GM21528 (cell line): ENCODE data around the gene PAQR5.
"Not testable (repeated sequence)": the region's sequence is repeated elsewhere in the genome, so short reads cannot be mapped to it uniquely, and the experiment has no call there.

Experiments
- ATAC-seq: cut with Tn5 transposase; IDR thresholded peaks from one replicate; pipeline ENCODE4 v1.9.1; 2021; ENCODE audit warnings: mild to moderate bottlenecking, moderate library complexity; ENCODE audit not compliant: unreplicated experiment, low FRiP score

PAQR5 gene

DNA sequence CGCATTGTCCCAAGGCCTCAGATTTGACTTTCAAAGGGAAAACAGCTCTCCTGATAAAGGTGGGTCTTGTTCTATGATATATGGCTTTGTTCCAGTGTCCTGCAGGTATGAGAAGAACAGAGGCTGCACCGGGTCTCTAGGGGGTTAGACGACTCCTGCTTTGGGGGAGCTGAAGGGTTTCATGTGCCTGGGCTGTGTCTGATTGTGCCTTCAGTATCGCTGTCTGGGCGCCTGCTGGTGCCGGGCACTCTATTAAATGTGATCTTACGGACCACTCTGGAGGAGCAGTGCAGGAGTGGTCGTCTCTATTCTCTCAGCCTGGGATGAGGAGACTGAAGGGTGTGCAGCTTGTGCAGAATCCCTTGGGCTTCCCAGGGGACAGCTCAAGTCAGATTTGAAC is 16.0 kb downstream of the PAQR5 start:
- no peak for ATAC-seq

- no peak for ATAC-seq
These were observed 16.8 kb downstream of the PAQR5 start for GRCh38 chr15:69315402-69316110.

DNA sequence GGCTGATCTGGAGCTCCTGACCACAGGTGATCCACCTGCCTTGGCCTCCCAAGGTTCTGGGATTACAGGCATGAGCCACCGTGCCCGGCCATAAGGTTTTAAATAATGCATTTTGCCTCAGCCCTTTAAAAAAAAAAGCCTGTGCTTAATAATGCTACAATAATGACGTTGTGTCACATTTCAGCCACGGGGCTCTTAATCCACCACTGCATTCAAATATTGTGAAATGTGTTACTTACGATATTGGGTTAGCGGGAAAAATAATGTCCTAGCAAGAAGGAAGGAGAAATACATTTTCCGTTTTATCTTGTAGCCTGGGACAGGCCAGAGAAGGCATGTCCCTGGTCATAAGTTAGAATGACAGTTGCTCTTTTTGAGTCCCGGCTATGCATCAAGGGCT is 17.6 kb downstream of the PAQR5 start:
- ATAC-seq: no peak

DNA sequence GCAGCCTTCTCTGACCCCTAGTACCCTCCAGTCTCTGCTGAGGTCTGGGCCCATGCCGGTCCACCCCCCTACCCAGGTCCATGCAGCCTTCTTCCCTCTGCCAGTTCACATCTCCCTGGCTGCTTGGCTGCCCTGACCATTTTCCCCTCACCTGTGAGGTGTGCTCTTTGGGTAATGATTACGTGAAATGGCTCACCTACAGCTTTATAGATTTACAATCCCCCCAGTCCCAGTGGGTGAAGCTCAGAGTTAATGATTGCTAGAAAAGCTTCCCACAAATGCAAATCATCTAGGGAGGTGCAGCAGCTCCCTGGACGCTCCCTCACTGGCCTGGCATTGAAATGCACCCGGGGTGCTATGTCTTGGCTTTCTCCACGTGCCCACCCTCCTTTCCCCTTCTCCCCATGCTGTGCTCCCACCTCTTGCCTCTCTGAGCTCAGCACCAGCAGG is 18.7 kb downstream of the PAQR5 start:
- ATAC-seq: no peak

DNA sequence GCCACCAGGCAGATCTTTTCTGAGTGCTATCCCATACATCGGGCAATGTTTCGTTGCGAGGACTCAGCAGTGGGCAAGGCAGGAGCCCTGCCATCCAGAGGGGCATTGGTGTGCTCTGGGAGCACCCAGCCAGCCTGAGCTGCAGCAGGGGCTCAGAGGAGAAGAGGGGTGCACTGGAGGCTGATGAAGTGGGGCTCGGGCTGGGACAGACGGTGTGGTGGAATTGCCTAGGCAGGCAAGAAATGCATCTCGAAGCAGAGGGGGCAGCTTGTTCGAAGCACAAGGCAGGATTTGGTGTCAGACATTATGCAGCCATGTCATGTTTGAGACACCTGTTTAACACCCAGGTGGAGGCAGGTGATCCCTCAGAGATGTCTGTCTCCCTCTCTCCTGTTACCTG is 19.3 kb downstream of the PAQR5 start:
- no peak for ATAC-seq

DNA sequence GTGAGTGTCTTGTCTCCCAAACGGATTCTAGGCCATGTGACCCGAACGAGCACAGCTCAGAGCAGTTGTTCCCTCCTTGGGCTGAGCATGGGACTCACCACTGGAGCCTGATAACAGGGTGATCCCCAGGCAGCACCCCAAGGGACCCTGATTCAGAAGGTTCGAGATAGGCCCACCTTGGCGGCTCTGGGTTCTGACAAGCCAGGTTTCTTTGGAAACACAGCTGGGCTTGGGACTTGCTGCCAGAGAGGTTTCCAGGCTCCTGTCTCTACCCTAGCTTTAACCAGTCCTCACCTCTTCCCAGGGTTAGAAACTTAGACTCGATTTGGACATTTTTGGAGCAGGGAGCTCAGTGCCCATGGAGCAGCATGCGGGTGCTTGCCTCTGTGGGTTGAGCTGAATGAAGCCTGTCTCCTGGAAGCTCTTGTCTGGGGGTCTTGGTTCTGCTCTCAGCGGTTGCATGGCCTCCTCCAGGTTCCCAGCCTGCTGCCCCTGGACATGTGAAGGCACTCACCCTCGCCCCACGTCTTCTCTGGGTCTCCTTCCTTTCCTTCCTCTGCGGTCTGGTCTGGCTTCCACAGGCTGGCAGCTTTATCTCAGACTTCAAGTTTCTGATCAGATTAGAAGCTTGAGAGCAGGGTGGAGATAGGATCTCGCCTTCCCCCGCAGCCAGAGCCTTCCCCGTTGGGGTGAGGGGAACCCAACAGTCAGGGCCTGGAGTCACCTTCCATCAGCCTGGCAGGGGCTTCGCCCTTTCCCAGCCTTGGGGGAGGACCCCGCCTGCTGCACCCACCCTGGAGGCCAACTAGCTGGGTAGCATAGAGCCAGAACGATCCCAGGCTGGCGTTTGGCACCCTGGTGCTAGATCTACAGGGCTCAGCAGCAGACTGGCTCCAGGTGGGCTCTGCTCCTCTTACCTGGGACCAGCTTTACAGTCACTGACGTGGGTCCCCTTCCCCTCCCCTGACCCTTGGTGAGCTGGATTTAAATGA is 21.0 kb downstream of the PAQR5 start:
- ATAC-seq: no peak

GRCh38 chr15:69320977-69321554 is 22.4 kb downstream of the PAQR5 start:
- ATAC-seq: no peak

- ATAC-seq: no peak
These were observed 25.2 kb downstream of the PAQR5 start for GRCh38 chr15:69323893-69324430.

GRCh38 chr15:69324565-69324964 is 25.9 kb downstream of the PAQR5 start:
- no peak for ATAC-seq

GRCh38 chr15:69325456-69325971 is 26.8 kb downstream of the PAQR5 start:
- ATAC-seq: no peak

DNA sequence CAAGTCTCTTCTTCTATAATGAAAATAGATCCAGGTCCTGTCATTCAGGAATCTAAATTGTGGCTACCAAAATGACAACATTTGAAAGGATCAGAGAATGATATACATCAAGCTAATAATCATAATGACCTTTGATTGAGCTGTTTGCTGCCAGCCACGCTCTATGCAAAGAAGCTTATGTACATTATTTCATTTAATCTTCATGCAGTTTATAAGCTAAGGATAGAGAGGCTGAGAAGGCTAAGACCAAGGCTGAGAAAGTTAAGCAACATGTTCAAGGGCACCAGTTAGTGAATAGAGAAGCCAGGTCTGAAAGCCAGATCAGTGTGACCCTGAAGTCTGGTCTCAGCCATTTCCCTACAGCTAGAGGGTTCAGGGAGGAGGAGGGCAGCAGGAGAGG is 29.4 kb downstream of the PAQR5 start:
- ATAC-seq: no peak

- no peak for ATAC-seq
These were observed 30.0 kb downstream of the PAQR5 start for GRCh38 chr15:69328739-69329138.

- no peak for ATAC-seq
These were observed 38.4 kb downstream of the PAQR5 start for GRCh38 chr15:69337138-69337537.

GRCh38 chr15:69338535-69339213 is 40.0 kb downstream of the PAQR5 start:
- ATAC-seq: no peak

- not testable (repeated sequence) for ATAC-seq
These were observed 40.5 kb downstream of the PAQR5 start for GRCh38 chr15:69339214-69339543.

DNA sequence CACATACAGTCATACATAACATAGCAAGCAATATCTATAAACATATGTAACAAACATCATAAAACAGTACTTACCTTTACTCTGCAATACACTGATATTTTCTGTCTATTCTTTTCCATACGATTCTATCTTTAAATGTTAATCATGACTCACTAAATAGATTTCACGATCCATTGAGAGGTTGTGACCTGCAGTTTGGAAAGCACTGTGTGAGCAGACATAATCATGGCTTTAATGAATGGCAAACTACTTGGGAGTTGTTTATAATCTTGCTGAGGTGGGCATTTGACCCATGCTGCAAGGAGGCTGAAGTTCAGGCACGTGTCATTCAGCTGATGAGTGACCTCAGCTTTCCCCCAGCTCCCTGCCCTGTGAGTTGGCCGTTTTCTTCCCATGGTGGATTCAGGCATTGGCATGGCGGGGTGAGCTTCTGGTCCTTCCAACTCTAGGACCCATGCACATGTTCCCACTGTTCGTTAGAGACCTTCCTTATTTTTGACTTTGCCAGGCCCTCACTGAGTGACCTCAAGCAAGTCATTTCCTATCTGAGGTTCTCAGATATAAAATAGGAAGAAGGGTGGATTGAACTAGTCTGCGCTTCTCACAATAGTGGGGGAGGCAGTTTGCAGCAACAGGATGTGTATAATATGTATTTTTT is 41.7 kb downstream of the PAQR5 start:
- no peak for ATAC-seq

DNA sequence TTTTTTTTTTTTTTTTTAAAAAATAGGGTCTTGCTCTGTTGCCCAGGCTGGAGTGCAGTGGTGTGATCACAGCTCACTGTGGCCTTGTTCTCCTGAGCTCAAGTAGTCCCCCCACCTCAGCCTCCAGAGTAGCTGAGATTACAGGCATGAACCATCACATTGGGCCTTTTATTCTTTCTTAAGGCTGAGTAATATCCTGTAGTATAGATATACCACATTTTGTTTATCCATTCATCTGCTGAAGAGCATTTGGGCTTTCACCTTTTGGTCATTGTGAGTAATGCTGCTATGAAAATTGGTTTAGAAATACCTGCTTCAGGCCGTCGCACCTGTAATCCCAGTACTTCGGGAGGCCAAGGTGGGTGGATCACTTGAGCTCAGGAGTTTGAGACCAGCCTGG is 42.6 kb downstream of the PAQR5 start:
- ATAC-seq: no peak

GRCh38 chr15:69342460-69343076 is 43.9 kb downstream of the PAQR5 start:
- no peak for ATAC-seq

- no peak for ATAC-seq
These were observed 44.4 kb downstream of the PAQR5 start for GRCh38 chr15:69343133-69343532.
